ENCODE data around the gene MESP2.

- TF ChIP-seq CTCF (conservative IDR thresholded peaks at IDR 0.05 in 1 of 2, IDR thresholded peaks at IDR 0.05 in 1 of 2; ENCODE audit: extremely low read depth in 1 of 2, insufficient read depth in 1 of 2, low read depth in 1 of 2, low read length in 2 of 2), result no peak
- no peak for TF ChIP-seq EZH2 (IDR thresholded peaks at IDR 0.05; ENCODE audit: borderline replicate concordance, low read length)
Measured at GRCh38 chr15:89808160-89808870, 32.2 kb downstream of the MESP2 start.
